K562 (cell line): ENCODE measurements around the gene WDR81. TPM values are rescaled to one million over a fixed set of nuclear protein-coding genes. Genes with fewer than 3 reads are reported as not detected.

Experiments used
- ATAC-seq: fragments of 200-7000 bp; cut with Tn5 transposase; 3 replicates; pipeline ENCODE4 v1.9.1; 2020; ENCODE audit warnings: moderate library complexity
- BruUV-seq: library from RNA; stranded (reverse); fragments of 400-500 nt; replicated peaks from 2 replicates; lab custom pipeline; 2021; lab: Mats Ljungman, UMichigan
- CTCF ChIA-PET: fragments of 300-600 bp; formaldehyde crosslinking; extraction: SDS; loops from one replicate; lab custom pipeline; 2021; ENCODE audit warnings: low intra/inter-chr PET ratio; lab: Yijun Ruan, JAX
- POLR2A ChIA-PET: fragments of 300-600, 350-650 bp; sonication (Branson Sonifier 250); formaldehyde crosslinking; extraction: SDS; loops from one replicate; lab custom pipeline; 2021; ENCODE audit warnings: antibody characterized with exemption, inconsistent platforms; lab: Yijun Ruan, JAX
- DNase-seq, 4 experiments: peaks; one replicate each; pipeline versions ENCODE4 v3.0.0 to v3.0.0-alpha.2; 2011 to 2018; ENCODE audit warnings: low spot score in 3 of 4, mixed read lengths in 3 of 4; ENCODE audit errors: extremely low read depth in 1 of 4
- FAIRE-seq: peaks from 2 replicates; lab custom pipeline; 2011; peaks lifted over from hg19 to GRCh38; lab: Jason Lieb, UNC
- H2AFZ ChIP-seq: 2 replicates; pipeline ENCODE4 v1.6.0; 2011; ENCODE audit warnings: low read depth, low read length, control low read depth, inconsistent platforms
- H3K27ac ChIP-seq: fragments of 200-600 bp; 3 replicates; pipeline ENCODE4 v1.8.0; 2011; ENCODE audit warnings: low read depth, mild to moderate bottlenecking, control low read depth, inconsistent platforms, low read length, moderate library complexity, mixed read lengths; ENCODE audit errors: extremely low read depth
- H3K27me3 ChIP-seq, 2 experiments: fragments of 300-600 bp in 1 of 2; 2 replicates in 1 of 2; 3 replicates in 1 of 2; pipeline versions ENCODE4 v1.6.0 to v1.8.0; 2011; ENCODE audit warnings: inconsistent platforms in 2 of 2, low read length in 2 of 2, mild to moderate bottlenecking in 1 of 2, mixed read lengths in 1 of 2, moderate library complexity in 1 of 2; ENCODE audit not compliant: control insufficient read depth in 2 of 2, insufficient read depth in 2 of 2
- H3K36me3 ChIP-seq: fragments of 300-600 bp; 3 replicates; pipeline ENCODE4 v1.8.0; 2011; ENCODE audit warnings: mild to moderate bottlenecking, low read length, inconsistent platforms; ENCODE audit not compliant: control insufficient read depth, insufficient read depth
- H3K4me1 ChIP-seq, 2 experiments: fragments of 200-600 bp in 1 of 2; replicated peaks in 1 of 2; 2 replicates in 1 of 2; 3 replicates in 1 of 2; pipeline versions ENCODE4 v1.5.1 to v1.8.0; 2011; ENCODE audit warnings: inconsistent platforms in 2 of 2, low read length in 2 of 2, mild to moderate bottlenecking in 1 of 2, mixed read lengths in 1 of 2, moderate library complexity in 1 of 2; ENCODE audit not compliant: control insufficient read depth in 2 of 2, insufficient read depth in 2 of 2
- H3K4me2 ChIP-seq: 2 replicates; pipeline ENCODE4 v1.6.1; 2011; ENCODE audit warnings: low read length, control low read depth, inconsistent platforms, mixed read lengths; ENCODE audit not compliant: insufficient read depth
- H3K4me3 ChIP-seq: fragments of 200-600 bp; sonication (generic), shearing (Covaris generic); 2 replicates; pipeline ENCODE4 v1.5.1; 2016; ENCODE audit warnings: control low read depth, inconsistent platforms
- H3K79me2 ChIP-seq: fragments of 200-600 bp; 3 replicates; pipeline ENCODE4 v1.8.0; 2011; ENCODE audit warnings: low read length, inconsistent platforms; ENCODE audit not compliant: control insufficient read depth, insufficient read depth
- H3K9ac ChIP-seq, 2 experiments: 2 replicates each; pipeline versions ENCODE4 v1.6.0 to v1.6.1; 2011; ENCODE audit warnings: low read depth in 2 of 2, low read length in 2 of 2, control low read depth in 1 of 2, inconsistent platforms in 1 of 2, mild to moderate bottlenecking in 1 of 2, mixed read lengths in 1 of 2; ENCODE audit not compliant: insufficient read depth in 1 of 2
- H3K9me1 ChIP-seq: one replicate; pipeline ENCODE4 v1.6.0; 2011; ENCODE audit warnings: inconsistent platforms, mild to moderate bottlenecking, low read length, moderate library complexity; ENCODE audit not compliant: control insufficient read depth, insufficient read depth
- H3K9me3 ChIP-seq: replicated peaks from 2 replicates; pipeline ENCODE4 v1.5.1; 2011; ENCODE audit warnings: low read depth, low read length, inconsistent platforms; ENCODE audit not compliant: control insufficient read depth, insufficient read depth
- H4K20me1 ChIP-seq: replicated peaks from 2 replicates; pipeline ENCODE4 v1.6.1; 2011; ENCODE audit warnings: low read length, inconsistent platforms, mixed read lengths; ENCODE audit not compliant: control insufficient read depth, insufficient read depth
- ARID1B ChIP-seq: fragments of 450-650 bp; IDR thresholded peaks from 2 replicates; pipeline ENCODE4 v1.6.1; 2016; ENCODE audit warnings: antibody characterized with exemption, mild to moderate bottlenecking, inconsistent platforms
- ASH1L ChIP-seq: fragments of 450-650 bp; IDR thresholded peaks from 2 replicates; pipeline ENCODE4 v1.6.1; 2018; ENCODE audit warnings: borderline replicate concordance, mild to moderate bottlenecking, low read depth; ENCODE audit not compliant: partially characterized antibody
- CBFA2T3 ChIP-seq: fragments of 450-650 bp; IDR thresholded peaks from 2 replicates; pipeline ENCODE4 v1.6.1; 2017
- CBX1 ChIP-seq: sonication (generic); IDR thresholded peaks from 2 replicates; pipeline ENCODE4 v1.6.1; 2016; ENCODE audit warnings: antibody characterized with exemption, low read depth, mild to moderate bottlenecking
- CCNT2 ChIP-seq: IDR thresholded peaks from 2 replicates; pipeline ENCODE4 v1.6.1; 2011; ENCODE audit warnings: borderline replicate concordance, low read depth, mild to moderate bottlenecking, moderate library complexity, mixed read lengths, low read length; ENCODE audit not compliant: insufficient read length; ENCODE audit errors: extremely low read depth
- CEBPB ChIP-seq: fragments of 450-650 bp; IDR thresholded peaks from 2 replicates; pipeline ENCODE4 v1.6.1; 2016; ENCODE audit warnings: missing genetic modification characterization, missing compliant biosample characterization
- FOSL1 ChIP-seq: fragments of 200-800 bp; sonication (Bioruptor generic); conservative IDR thresholded peaks from 2 replicates; pipeline ENCODE4 v1.6.1; 2016; ENCODE audit warnings: missing genetic modification characterization, missing compliant biosample characterization
- FOXK1 ChIP-seq: sonication (generic); formaldehyde crosslinking; IDR thresholded peaks from 2 replicates; pipeline ENCODE4 v1.8.0; 2022; ENCODE audit warnings: missing genetic modification reagents, mild to moderate bottlenecking, borderline replicate concordance
- GATA2 ChIP-seq: sonication (generic); formaldehyde crosslinking; IDR thresholded peaks from 2 replicates; pipeline ENCODE4 v1.4.0; 2020; ENCODE audit warnings: mild to moderate bottlenecking, missing genetic modification reagents
- GTF2A2 ChIP-seq: IDR thresholded peaks from 2 replicates; pipeline ENCODE4 v1.6.1; 2016; ENCODE audit warnings: mild to moderate bottlenecking, missing genetic modification characterization, missing compliant biosample characterization
- HDGF ChIP-seq: fragments of 450-650 bp; IDR thresholded peaks from 2 replicates; pipeline ENCODE4 v1.6.1; 2016
- KDM1A ChIP-seq, 2 experiments: fragments of 450-650 bp; IDR thresholded peaks; 2 replicates each; pipeline ENCODE4 v1.6.1; 2016; ENCODE audit warnings: mild to moderate bottlenecking in 2 of 2
- MTA2 ChIP-seq: fragments of 450-650 bp; IDR thresholded peaks from 2 replicates; pipeline ENCODE4 v1.6.1; 2016; ENCODE audit warnings: low read depth
- PHTF2 ChIP-seq: fragments of 250-450 bp; sonication (Bioruptor Pico); IDR thresholded peaks from 2 replicates; pipeline ENCODE4 v1.5.0; 2021; ENCODE audit warnings: mild to moderate bottlenecking
- POLR2AphosphoS5 ChIP-seq: IDR thresholded peaks from 2 replicates; pipeline ENCODE4 v1.6.1; 2011; ENCODE audit warnings: mild to moderate bottlenecking, low read depth, low read length, moderate library complexity; ENCODE audit not compliant: control insufficient read depth, insufficient read depth
- RFX1 ChIP-seq: fragments of 450-650 bp; IDR thresholded peaks from 2 replicates; pipeline ENCODE4 v1.6.1; 2016; ENCODE audit warnings: mild to moderate bottlenecking, moderate library complexity
- SIX5 ChIP-seq, 2 experiments: IDR thresholded peaks; 2 replicates each; pipeline ENCODE4 v1.6.1; 2011; ENCODE audit warnings: low read length in 2 of 2, borderline replicate concordance in 1 of 2, low read depth in 1 of 2, mild to moderate bottlenecking in 1 of 2, moderate library complexity in 1 of 2; ENCODE audit not compliant: insufficient read depth in 1 of 2
- SMARCA5 ChIP-seq: fragments of 450-650 bp; IDR thresholded peaks from 2 replicates; pipeline ENCODE4 v1.6.1; 2016
- SMARCE1 ChIP-seq: fragments of 450-650 bp; IDR thresholded peaks from 2 replicates; pipeline ENCODE4 v1.7.1; 2016; ENCODE audit warnings: mild to moderate bottlenecking
- SUPT5H ChIP-seq: fragments of 450-650 bp; IDR thresholded peaks from 2 replicates; pipeline ENCODE4 v1.6.1; 2016
- ZEB2 ChIP-seq: fragments of 450-650 bp; IDR thresholded peaks from 2 replicates; pipeline ENCODE4 v1.6.1; 2016
- ZFX ChIP-seq: sonication (generic); formaldehyde crosslinking; IDR thresholded peaks from 2 replicates; pipeline ENCODE4 v1.8.0; 2022; ENCODE audit warnings: mild to moderate bottlenecking, missing genetic modification reagents, moderate library complexity
- ZNF253 ChIP-seq: fragments of 250-450 bp; sonication (Bioruptor Pico); conservative IDR thresholded peaks from 2 replicates; pipeline ENCODE4 v1.6.1; 2021; ENCODE audit warnings: mild to moderate bottlenecking
- ZNF282 ChIP-seq: sonication (generic); formaldehyde crosslinking; IDR thresholded peaks from 2 replicates; pipeline ENCODE4 v1.8.1; 2023; ENCODE audit warnings: missing genetic modification reagents
- WGBS: fragments of 100-300 bp; shearing (Covaris generic); methylation state at CpG from one replicate; pipeline ENCODE4 v1.1.6; 2016; ENCODE audit warnings: low coverage, mixed read lengths; ENCODE audit not compliant: insufficient coverage; ENCODE audit errors: missing lambda C conversion rate; 5-methylcytosine and 5-hydroxymethylcytosine counted together
- in situ Hi-C: fragments of 300-500 bp; cut with MboI; formaldehyde crosslinking; loops from 4 replicates; pipeline ENCODE4 v1.15.0; 2018; ENCODE audit warnings: inconsistent platforms, mixed read lengths
- intact Hi-C: fragments of 100-400 bp; cut with micrococcal nuclease; formaldehyde crosslinking; loops from 2 replicates; pipeline ENCODE4 v1.14.2; 2022
- polyA plus RNA-seq, 8 experiments: library from polyadenylated mRNA; depleted of rRNA in 4 of 8; stranded (reverse) in 5 of 8; unstranded in 3 of 8; fragments of >200 nt; fragmentation: Nextera tagmentation in 2 of 8; fragmentation: Illumina TruSeq in 1 of 8; extraction: Ambion mirVana in 2 of 8; extraction: Trizol in 1 of 8; gene quantifications; 2 replicates each; pipeline versions ENCODE4 v1.2.1 to v1.2.3, GENCODE V29; 2011 to 2014; ENCODE audit warnings: inconsistent platforms in 1 of 8, missing spikeins in 1 of 8
- total RNA-seq, 7 experiments: library from RNA; depleted of rRNA in 6 of 7; stranded (reverse); fragments of >200 nt in 6 of 7; fragmentation: Illumina TruSeq in 2 of 7; extraction: Trizol in 2 of 7; gene quantifications; 2 replicates each; pipeline versions ENCODE4 v1.2.1 to v1.2.3, GENCODE V29; 2011 to 2021; ENCODE audit warnings: low replicate concordance in 1 of 7

The WDR81 gene
- total and polyA plus RNA-seq, 9 of the 15 experiments (the other 6 are each of a cell fraction or from before 2014, with no cell fraction given), result 0.01 to 17.1 (median 3.3) TPM

- in situ Hi-C loops (loop anchor here (5.0 to 10.0 kb wide), 2 partner anchors 41 to 321 kb away; partner anchors contain the start of gene DPH1), intact Hi-C loops (no loop called here)
- no peaks in the 10 kb centered on the region for H3K27me3 ChIP-seq
- ChIA-PET CTCF (interaction anchor here (1.2 kb wide), 1 partner anchor 152 kb away, joined by 3 read pairs; no protein-coding TSS in a partner anchor), POLR2A (interaction anchor here (0.7 to 1.6 kb wide), 8 partner anchors 9 to 99 kb away, joined by 3 to 12 read pairs (median 3); partner anchors contain the start of gene RILP)
- FAIRE-seq (peak; percentile 48), ATAC-seq (no peak), DNase-seq (peak; percentile 38 to 70 (median 46))
- H3K4me3 ChIP-seq, result peak overlapping the region; percentile 85; the same call in 1 of the 2 replicates
- 0 out of 2 replicates have a peak, but pooled peaks cover 3% of the 10 kb centered on the region for H4K20me1 ChIP-seq
- no peaks in the 10 kb centered on the region for H3K9me1 ChIP-seq
- H3K36me3 ChIP-seq, result peaks cover 25% of the 10 kb centered on the region; the same call in 2 of the 3 replicates
- no peaks in the 10 kb centered on the region for H3K9me3 ChIP-seq
- BruUV-seq, result TSS peak; percentile 53
- peaks cover 37 to 65% of the 10 kb centered on the region in 2 experiments for H3K4me1 ChIP-seq
- WGBS, result 22% methylated on average over 10 of the region's 10 CpGs
- H3K27ac ChIP-seq, result peak overlapping the region; percentile 88
- H3K79me2 ChIP-seq, result peaks cover 44% of the 10 kb centered on the region
- peak overlapping the region; percentile 89 for H3K4me2 ChIP-seq
- H3K9ac ChIP-seq, result peak overlapping the region; percentile 70 to 90
- H2AFZ ChIP-seq, result no peak overlapping the region
- TF ChIP-seq PHTF2, result no peak
- peak; percentile 44; the same call in 1 of the 2 replicates for TF ChIP-seq GATA2 (CRISPR knock-in tag)
- no peak for TF ChIP-seq SMARCE1
- TF ChIP-seq CBFA2T3, result 0 out of 2 replicates have a peak, but pooled peaks have one; percentile 6
- 0 out of 2 replicates have a peak, but pooled peaks have one; percentile 29 for TF ChIP-seq ARID1B
- TF ChIP-seq MTA2, result no peak
- 0 out of 2 replicates have a peak, but pooled peaks have one; percentile 6 for TF ChIP-seq ZFX (CRISPR knock-in tag)
- TF ChIP-seq ZNF253 (CRISPR knock-in tag), result no peak
- no peak for TF ChIP-seq ASH1L
- TF ChIP-seq CCNT2, result no peak
- TF ChIP-seq FOXK1 (CRISPR knock-in tag), result 0 out of 2 replicates have a peak, but pooled peaks have one; percentile 27
- no peak for TF ChIP-seq SIX5 (IDR thresholded peaks at IDR 0.05; ENCODE audit: borderline replicate concordance in 1 of 2, insufficient read depth in 1 of 2, low read depth in 1 of 2, low read length in 2 of 2)
- TF ChIP-seq RFX1, result no peak
- TF ChIP-seq GTF2A2 (tag), result no peak
- TF ChIP-seq FOSL1, result peak; percentile 61
- TF ChIP-seq CEBPB (tag), result no peak
- TF ChIP-seq POLR2AphosphoS5, result no peak
- 0 out of 2 replicates have a peak, but pooled peaks have one; percentile 56 for TF ChIP-seq HDGF
- peak in 1 of 2 experiments; percentile 63; a peak in 3 of 4 replicates for TF ChIP-seq KDM1A (IDR thresholded peaks at IDR 0.05)
- peak; percentile 67; the same call in 1 of the 2 replicates for TF ChIP-seq CBX1
- TF ChIP-seq SMARCA5, result peak; percentile 30; the same call in 1 of the 2 replicates
- no peak for TF ChIP-seq SUPT5H
- no peak for TF ChIP-seq ZNF282
- TF ChIP-seq ZEB2, result no peak
Observed at GRCh38 chr17:1713160-1713877, 11.2 kb upstream of the WDR81 start.
